K562 (cell line): Measurements from ENCODE around the gene MTHFD2. TPM values are rescaled to one million over a fixed set of nuclear protein-coding genes. Genes with fewer than 3 reads are reported as not detected.

ENCODE experiments used
- ATAC-seq: fragments of 200-7000 bp; cut with Tn5 transposase; 3 replicates; pipeline ENCODE4 v1.9.1; 2020; ENCODE audit warnings: moderate library complexity
- BruUV-seq: library from RNA; stranded (reverse); fragments of 400-500 nt; replicated peaks from 2 replicates; lab custom pipeline; 2021; lab: Mats Ljungman, UMichigan
- CTCF ChIA-PET: fragments of 300-600 bp; formaldehyde crosslinking; extraction: SDS; loops from one replicate; lab custom pipeline; 2021; ENCODE audit warnings: low intra/inter-chr PET ratio; lab: Yijun Ruan, JAX
- POLR2A ChIA-PET: fragments of 300-600, 350-650 bp; sonication (Branson Sonifier 250); formaldehyde crosslinking; extraction: SDS; loops from one replicate; lab custom pipeline; 2021; ENCODE audit warnings: antibody characterized with exemption, inconsistent platforms; lab: Yijun Ruan, JAX
- DNase-seq, 4 experiments: peaks; one replicate each; pipeline versions ENCODE4 v3.0.0 to v3.0.0-alpha.2; 2011 to 2018; ENCODE audit warnings: low spot score in 3 of 4, mixed read lengths in 3 of 4; ENCODE audit errors: extremely low read depth in 1 of 4
- FAIRE-seq: peaks from 2 replicates; lab custom pipeline; 2011; peaks lifted over from hg19 to GRCh38; lab: Jason Lieb, UNC
- H2AFZ ChIP-seq: 2 replicates; pipeline ENCODE4 v1.6.0; 2011; ENCODE audit warnings: low read depth, low read length, control low read depth, inconsistent platforms
- H3K27ac ChIP-seq: fragments of 200-600 bp; 3 replicates; pipeline ENCODE4 v1.8.0; 2011; ENCODE audit warnings: low read depth, mild to moderate bottlenecking, control low read depth, inconsistent platforms, low read length, moderate library complexity, mixed read lengths; ENCODE audit errors: extremely low read depth
- H3K27me3 ChIP-seq, 2 experiments: fragments of 300-600 bp in 1 of 2; 2 replicates in 1 of 2; 3 replicates in 1 of 2; pipeline versions ENCODE4 v1.6.0 to v1.8.0; 2011; ENCODE audit warnings: inconsistent platforms in 2 of 2, low read length in 2 of 2, mild to moderate bottlenecking in 1 of 2, mixed read lengths in 1 of 2, moderate library complexity in 1 of 2; ENCODE audit not compliant: control insufficient read depth in 2 of 2, insufficient read depth in 2 of 2
- H3K36me3 ChIP-seq: fragments of 300-600 bp; 3 replicates; pipeline ENCODE4 v1.8.0; 2011; ENCODE audit warnings: mild to moderate bottlenecking, low read length, inconsistent platforms; ENCODE audit not compliant: control insufficient read depth, insufficient read depth
- H3K4me1 ChIP-seq, 2 experiments: fragments of 200-600 bp in 1 of 2; replicated peaks in 1 of 2; 2 replicates in 1 of 2; 3 replicates in 1 of 2; pipeline versions ENCODE4 v1.5.1 to v1.8.0; 2011; ENCODE audit warnings: inconsistent platforms in 2 of 2, low read length in 2 of 2, mild to moderate bottlenecking in 1 of 2, mixed read lengths in 1 of 2, moderate library complexity in 1 of 2; ENCODE audit not compliant: control insufficient read depth in 2 of 2, insufficient read depth in 2 of 2
- H3K4me2 ChIP-seq: 2 replicates; pipeline ENCODE4 v1.6.1; 2011; ENCODE audit warnings: low read length, control low read depth, inconsistent platforms, mixed read lengths; ENCODE audit not compliant: insufficient read depth
- H3K4me3 ChIP-seq: fragments of 200-600 bp; sonication (generic), shearing (Covaris generic); 2 replicates; pipeline ENCODE4 v1.5.1; 2016; ENCODE audit warnings: control low read depth, inconsistent platforms
- H3K79me2 ChIP-seq: fragments of 200-600 bp; 3 replicates; pipeline ENCODE4 v1.8.0; 2011; ENCODE audit warnings: low read length, inconsistent platforms; ENCODE audit not compliant: control insufficient read depth, insufficient read depth
- H3K9ac ChIP-seq, 2 experiments: 2 replicates each; pipeline versions ENCODE4 v1.6.0 to v1.6.1; 2011; ENCODE audit warnings: low read depth in 2 of 2, low read length in 2 of 2, control low read depth in 1 of 2, inconsistent platforms in 1 of 2, mild to moderate bottlenecking in 1 of 2, mixed read lengths in 1 of 2; ENCODE audit not compliant: insufficient read depth in 1 of 2
- H3K9me1 ChIP-seq: one replicate; pipeline ENCODE4 v1.6.0; 2011; ENCODE audit warnings: inconsistent platforms, mild to moderate bottlenecking, low read length, moderate library complexity; ENCODE audit not compliant: control insufficient read depth, insufficient read depth
- H3K9me3 ChIP-seq: replicated peaks from 2 replicates; pipeline ENCODE4 v1.5.1; 2011; ENCODE audit warnings: low read depth, low read length, inconsistent platforms; ENCODE audit not compliant: control insufficient read depth, insufficient read depth
- H4K20me1 ChIP-seq: replicated peaks from 2 replicates; pipeline ENCODE4 v1.6.1; 2011; ENCODE audit warnings: low read length, inconsistent platforms, mixed read lengths; ENCODE audit not compliant: control insufficient read depth, insufficient read depth
- CHD4 ChIP-seq: fragments of 200-600 bp; sonication (generic); IDR thresholded peaks from 3 replicates; pipeline ENCODE4 v1.6.1; 2012; ENCODE audit warnings: low read depth, mild to moderate bottlenecking, mixed read lengths, low read length, inconsistent platforms; ENCODE audit not compliant: insufficient read depth, insufficient replicate concordance, poor library complexity, severe bottlenecking
- CREM ChIP-seq: IDR thresholded peaks from 2 replicates; pipeline ENCODE4 v1.6.1; 2014; ENCODE audit warnings: antibody characterized with exemption, low read depth
- HNRNPL ChIP-seq: fragments of 200-400 bp; formaldehyde crosslinking; IDR thresholded peaks from 2 replicates; pipeline ENCODE4 v1.6.1; 2017; ENCODE audit warnings: low read depth, mild to moderate bottlenecking, low read length
- NCOR1 ChIP-seq: fragments of 450-650 bp; IDR thresholded peaks from 2 replicates; pipeline ENCODE4 v1.6.1; 2016; ENCODE audit warnings: mild to moderate bottlenecking, moderate library complexity
- RBM34 ChIP-seq: fragments of 200-400 bp; formaldehyde crosslinking; IDR thresholded peaks from 2 replicates; pipeline ENCODE4 v1.6.1; 2018; ENCODE audit warnings: low read length, borderline replicate concordance; ENCODE audit not compliant: insufficient read depth
- RFX1 ChIP-seq: fragments of 450-650 bp; IDR thresholded peaks from 2 replicates; pipeline ENCODE4 v1.6.1; 2016; ENCODE audit warnings: mild to moderate bottlenecking, moderate library complexity
- SAP30 ChIP-seq: fragments of 200-600 bp; sonication (generic); IDR thresholded peaks from 2 replicates; pipeline ENCODE4 v1.6.1; 2012; ENCODE audit warnings: borderline replicate concordance, low read depth, mild to moderate bottlenecking, moderate library complexity, low read length, control low read depth, inconsistent platforms; ENCODE audit not compliant: insufficient read depth, poor library complexity, severe bottlenecking
- TARDBP ChIP-seq: fragments of 450-650 bp; IDR thresholded peaks from 2 replicates; pipeline ENCODE4 v1.6.1; 2016
- ZNF133 ChIP-seq: fragments of 250-450 bp; sonication (Bioruptor Pico); IDR thresholded peaks from 2 replicates; pipeline ENCODE4 v1.4.0; 2020; ENCODE audit warnings: mild to moderate bottlenecking
- ZNF436 ChIP-seq: fragments of 250-450, 450-650 bp; sonication (Bioruptor Pico); formaldehyde crosslinking; IDR thresholded peaks from 2 replicates; pipeline ENCODE4 v1.7.0; 2020; ENCODE audit warnings: mild to moderate bottlenecking
- WGBS: fragments of 100-300 bp; shearing (Covaris generic); methylation state at CpG from one replicate; pipeline ENCODE4 v1.1.6; 2016; ENCODE audit warnings: low coverage, mixed read lengths; ENCODE audit not compliant: insufficient coverage; ENCODE audit errors: missing lambda C conversion rate; 5-methylcytosine and 5-hydroxymethylcytosine counted together
- in situ Hi-C: fragments of 300-500 bp; cut with MboI; formaldehyde crosslinking; loops from 4 replicates; pipeline ENCODE4 v1.15.0; 2018; ENCODE audit warnings: inconsistent platforms, mixed read lengths
- intact Hi-C: fragments of 100-400 bp; cut with micrococcal nuclease; formaldehyde crosslinking; loops from 2 replicates; pipeline ENCODE4 v1.14.2; 2022
- polyA plus RNA-seq, 8 experiments: library from polyadenylated mRNA; depleted of rRNA in 4 of 8; stranded (reverse) in 5 of 8; unstranded in 3 of 8; fragments of >200 nt; fragmentation: Nextera tagmentation in 2 of 8; fragmentation: Illumina TruSeq in 1 of 8; extraction: Ambion mirVana in 2 of 8; extraction: Trizol in 1 of 8; gene quantifications; 2 replicates each; pipeline versions ENCODE4 v1.2.1 to v1.2.3, GENCODE V29; 2011 to 2014; ENCODE audit warnings: inconsistent platforms in 1 of 8, missing spikeins in 1 of 8
- total RNA-seq, 7 experiments: library from RNA; depleted of rRNA in 6 of 7; stranded (reverse); fragments of >200 nt in 6 of 7; fragmentation: Illumina TruSeq in 2 of 7; extraction: Trizol in 2 of 7; gene quantifications; 2 replicates each; pipeline versions ENCODE4 v1.2.1 to v1.2.3, GENCODE V29; 2011 to 2021; ENCODE audit warnings: low replicate concordance in 1 of 7
- TF ChIP-seq, protein P1 (sequence below): IDR thresholded peaks from 2 replicates; pipeline ENCODE4 v1.6.1; 2011; ENCODE audit warnings: borderline replicate concordance, low read depth, mild to moderate bottlenecking, moderate library complexity, low read length; ENCODE audit not compliant: insufficient read depth, poor library complexity, severe bottlenecking
- TF ChIP-seq, protein P2 (sequence below): IDR thresholded peaks from 2 replicates; pipeline ENCODE4 v1.6.1; 2012; ENCODE audit warnings: low read depth, low read length, improper control_type of control experiment, borderline replicate concordance
- TF ChIP-seq, protein P3 (sequence below): fragments of 250-450 bp; sonication (Bioruptor Pico); IDR thresholded peaks from 2 replicates; pipeline ENCODE4 v1.5.0; 2020; ENCODE audit warnings: mild to moderate bottlenecking, borderline replicate concordance
- TF ChIP-seq, protein P4 (sequence below): fragments of 450-650 bp; IDR thresholded peaks from 2 replicates; pipeline ENCODE4 v1.6.1; 2016

The MTHFD2 gene
- total and polyA plus RNA-seq, 9 of the 15 experiments (the other 6 are each of a cell fraction or from before 2014, with no cell fraction given): 113 to 520 (median 234) TPM

DNA sequence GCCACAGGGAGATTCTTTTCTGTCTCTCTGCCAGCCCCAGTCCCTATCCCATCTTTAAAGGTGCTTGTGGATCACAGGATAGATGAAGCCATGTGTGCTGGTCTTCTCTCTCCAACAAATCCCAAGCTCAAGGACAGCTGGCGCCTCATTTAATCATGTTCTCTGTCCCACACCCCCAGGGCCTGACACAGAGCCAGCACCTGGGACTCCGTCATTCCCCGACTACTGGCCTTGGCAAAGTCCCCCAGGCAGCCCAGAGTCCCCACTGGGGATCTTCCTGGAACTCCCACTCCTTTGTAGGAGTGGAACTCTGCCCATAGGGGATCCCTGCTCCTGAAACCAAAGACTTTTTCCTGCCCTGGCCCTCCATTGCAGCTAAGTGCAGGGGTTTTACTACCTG, 60.8 kb downstream of the MTHFD2 start:
- no peaks in the 10 kb centered on the region for H3K36me3 ChIP-seq
- ATAC-seq (no peak), FAIRE-seq (no peak), DNase-seq (no peak)
- intact Hi-C loops (loop anchor here (10.0 kb wide), 2 partner anchors 326 to 434 kb away; partner anchors contain the start of gene STAMBP), in situ Hi-C loops (no loop called here)
- H3K4me1 ChIP-seq: peaks cover 3% of the 10 kb centered on the region in 2 experiments; a peak in 2 of 5 replicates
- H3K27ac ChIP-seq: no peak overlapping the region
- ChIA-PET CTCF (no interaction called here), POLR2A (interaction anchor here (0.6 kb wide), 1 partner anchor 46 kb away, joined by 3 read pairs; no protein-coding TSS in a partner anchor)
- no peaks in the 10 kb centered on the region for H3K9me1 ChIP-seq
- no peaks in the 10 kb centered on the region for H3K9me3 ChIP-seq
- 39% methylated on average over 3 of the region's 3 CpGs for WGBS
- no peak overlapping the region for H3K4me3 ChIP-seq
- peaks cover 5 to 34% of the 10 kb centered on the region in 2 experiments; a peak in 4 of 5 replicates for H3K27me3 ChIP-seq
- no peaks in the 10 kb centered on the region for H4K20me1 ChIP-seq
- BruUV-seq: no TSS peak
- H3K79me2 ChIP-seq: no peaks in the 10 kb centered on the region
- H2AFZ ChIP-seq: no peak overlapping the region
- H3K4me2 ChIP-seq: no peak overlapping the region
- H3K9ac ChIP-seq: no peak overlapping the region
- no peak for TF ChIP-seq SAP30
- TF ChIP-seq RFX1: no peak
- TF ChIP-seq, protein P1, sequence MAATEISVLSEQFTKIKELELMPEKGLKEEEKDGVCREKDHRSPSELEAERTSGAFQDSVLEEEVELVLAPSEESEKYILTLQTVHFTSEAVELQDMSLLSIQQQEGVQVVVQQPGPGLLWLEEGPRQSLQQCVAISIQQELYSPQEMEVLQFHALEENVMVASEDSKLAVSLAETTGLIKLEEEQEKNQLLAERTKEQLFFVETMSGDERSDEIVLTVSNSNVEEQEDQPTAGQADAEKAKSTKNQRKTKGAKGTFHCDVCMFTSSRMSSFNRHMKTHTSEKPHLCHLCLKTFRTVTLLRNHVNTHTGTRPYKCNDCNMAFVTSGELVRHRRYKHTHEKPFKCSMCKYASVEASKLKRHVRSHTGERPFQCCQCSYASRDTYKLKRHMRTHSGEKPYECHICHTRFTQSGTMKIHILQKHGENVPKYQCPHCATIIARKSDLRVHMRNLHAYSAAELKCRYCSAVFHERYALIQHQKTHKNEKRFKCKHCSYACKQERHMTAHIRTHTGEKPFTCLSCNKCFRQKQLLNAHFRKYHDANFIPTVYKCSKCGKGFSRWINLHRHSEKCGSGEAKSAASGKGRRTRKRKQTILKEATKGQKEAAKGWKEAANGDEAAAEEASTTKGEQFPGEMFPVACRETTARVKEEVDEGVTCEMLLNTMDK: no peak
- no peak for TF ChIP-seq ZNF436 (CRISPR knock-in tag)
- no peak for TF ChIP-seq HNRNPL
- TF ChIP-seq, protein P2, sequence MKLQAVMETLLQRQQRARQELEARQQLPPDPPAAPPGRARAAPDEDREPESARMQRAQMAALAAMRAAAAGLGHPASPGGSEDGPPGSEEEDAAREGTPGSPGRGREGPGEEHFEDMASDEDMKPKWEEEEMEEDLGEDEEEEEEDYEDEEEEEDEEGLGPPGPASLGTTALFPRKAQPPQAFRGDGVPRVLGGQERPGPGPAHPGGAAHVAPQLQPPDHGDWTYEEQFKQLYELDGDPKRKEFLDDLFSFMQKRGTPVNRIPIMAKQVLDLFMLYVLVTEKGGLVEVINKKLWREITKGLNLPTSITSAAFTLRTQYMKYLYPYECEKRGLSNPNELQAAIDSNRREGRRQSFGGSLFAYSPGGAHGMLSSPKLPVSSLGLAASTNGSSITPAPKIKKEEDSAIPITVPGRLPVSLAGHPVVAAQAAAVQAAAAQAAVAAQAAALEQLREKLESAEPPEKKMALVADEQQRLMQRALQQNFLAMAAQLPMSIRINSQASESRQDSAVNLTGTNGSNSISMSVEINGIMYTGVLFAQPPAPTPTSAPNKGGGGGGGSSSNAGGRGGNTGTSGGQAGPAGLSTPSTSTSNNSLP: no peak
- TF ChIP-seq RBM34: no peak
- TF ChIP-seq, protein P3, sequence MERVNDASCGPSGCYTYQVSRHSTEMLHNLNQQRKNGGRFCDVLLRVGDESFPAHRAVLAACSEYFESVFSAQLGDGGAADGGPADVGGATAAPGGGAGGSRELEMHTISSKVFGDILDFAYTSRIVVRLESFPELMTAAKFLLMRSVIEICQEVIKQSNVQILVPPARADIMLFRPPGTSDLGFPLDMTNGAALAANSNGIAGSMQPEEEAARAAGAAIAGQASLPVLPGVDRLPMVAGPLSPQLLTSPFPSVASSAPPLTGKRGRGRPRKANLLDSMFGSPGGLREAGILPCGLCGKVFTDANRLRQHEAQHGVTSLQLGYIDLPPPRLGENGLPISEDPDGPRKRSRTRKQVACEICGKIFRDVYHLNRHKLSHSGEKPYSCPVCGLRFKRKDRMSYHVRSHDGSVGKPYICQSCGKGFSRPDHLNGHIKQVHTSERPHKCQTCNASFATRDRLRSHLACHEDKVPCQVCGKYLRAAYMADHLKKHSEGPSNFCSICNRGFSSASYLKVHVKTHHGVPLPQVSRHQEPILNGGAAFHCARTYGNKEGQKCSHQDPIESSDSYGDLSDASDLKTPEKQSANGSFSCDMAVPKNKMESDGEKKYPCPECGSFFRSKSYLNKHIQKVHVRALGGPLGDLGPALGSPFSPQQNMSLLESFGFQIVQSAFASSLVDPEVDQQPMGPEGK: no peak
- no peak for TF ChIP-seq CHD4
- TF ChIP-seq ZNF133 (CRISPR knock-in tag): no peak
- no peak for TF ChIP-seq NCOR1
- TF ChIP-seq, protein P4, sequence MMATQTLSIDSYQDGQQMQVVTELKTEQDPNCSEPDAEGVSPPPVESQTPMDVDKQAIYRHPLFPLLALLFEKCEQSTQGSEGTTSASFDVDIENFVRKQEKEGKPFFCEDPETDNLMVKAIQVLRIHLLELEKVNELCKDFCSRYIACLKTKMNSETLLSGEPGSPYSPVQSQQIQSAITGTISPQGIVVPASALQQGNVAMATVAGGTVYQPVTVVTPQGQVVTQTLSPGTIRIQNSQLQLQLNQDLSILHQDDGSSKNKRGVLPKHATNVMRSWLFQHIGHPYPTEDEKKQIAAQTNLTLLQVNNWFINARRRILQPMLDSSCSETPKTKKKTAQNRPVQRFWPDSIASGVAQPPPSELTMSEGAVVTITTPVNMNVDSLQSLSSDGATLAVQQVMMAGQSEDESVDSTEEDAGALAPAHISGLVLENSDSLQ: no peak
- no peak for TF ChIP-seq CREM
- TF ChIP-seq TARDBP: no peak
